ENCODE measurements around the gene RAMP2. TPM values are rescaled to one million over a fixed set of nuclear protein-coding genes. Genes with fewer than 3 reads are reported as not detected.
A peak's percentile ranks its signal among the peaks of the same experiment; 100 is the strongest.

RAMP2 gene
- total and polyA plus RNA-seq, 2 of the 13 experiments (the other 11 are each of a cell fraction or from before 2014, with no cell fraction given), result 1.4 to 5.2 TPM

- TF ChIP-seq, protein P1, sequence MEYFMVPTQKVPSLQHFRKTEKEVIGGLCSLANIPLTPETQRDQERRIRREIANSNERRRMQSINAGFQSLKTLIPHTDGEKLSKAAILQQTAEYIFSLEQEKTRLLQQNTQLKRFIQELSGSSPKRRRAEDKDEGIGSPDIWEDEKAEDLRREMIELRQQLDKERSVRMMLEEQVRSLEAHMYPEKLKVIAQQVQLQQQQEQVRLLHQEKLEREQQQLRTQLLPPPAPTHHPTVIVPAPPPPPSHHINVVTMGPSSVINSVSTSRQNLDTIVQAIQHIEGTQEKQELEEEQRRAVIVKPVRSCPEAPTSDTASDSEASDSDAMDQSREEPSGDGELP (IDR thresholded peaks at IDR 0.05; ENCODE audit: borderline replicate concordance, low read depth), result peak; percentile 97
- TF ChIP-seq ZNF570 (CRISPR knock-in tag; IDR thresholded peaks at IDR 0.05; ENCODE audit: borderline replicate concordance) (no peak), CTCF (CRISPR knock-in tag; IDR thresholded peaks at IDR 0.05) (0 out of 2 replicates have a peak, but pooled peaks have one; percentile 7), DMTF1 (CRISPR knock-in tag; IDR thresholded peaks at IDR 0.05) (no peak), ZNF432 (CRISPR knock-in tag; IDR thresholded peaks at IDR 0.05; ENCODE audit: borderline replicate concordance) (no peak), HOXA3 (CRISPR knock-in tag; IDR thresholded peaks at IDR 0.05) (no peak), TRAFD1 (CRISPR knock-in tag; IDR thresholded peaks at IDR 0.05; ENCODE audit: borderline replicate concordance) (no peak), MAX (IDR thresholded peaks at IDR 0.05) (no peak), ASH2L (IDR thresholded peaks at IDR 0.05; ENCODE audit: insufficient read length, low read depth, low read length) (no peak), ZNF143 (CRISPR knock-in tag; IDR thresholded peaks at IDR 0.05) (no peak), HIVEP1 (CRISPR knock-in tag; IDR thresholded peaks at IDR 0.05) (peak; percentile 58; the same call in 1 of the 2 replicates), ZNF547 (CRISPR knock-in tag; IDR thresholded peaks at IDR 0.05) (no peak), SOX6 (IDR thresholded peaks at IDR 0.05) (no peak), SOX6 (CRISPR knock-in tag; IDR thresholded peaks at IDR 0.05) (peak; percentile 43; the same call in 1 of the 2 replicates), PAWR (CRISPR knock-in tag; IDR thresholded peaks at IDR 0.05; ENCODE audit: borderline replicate concordance) (no peak), PHF21A (CRISPR knock-in tag; IDR thresholded peaks at IDR 0.05) (peak; percentile 43; the same call in 1 of the 2 replicates), ZBTB7A (CRISPR knock-in tag; IDR thresholded peaks at IDR 0.05) (no peak), DMAP1 (CRISPR knock-in tag; IDR thresholded peaks at IDR 0.05) (no peak), ZSCAN25 (CRISPR knock-in tag; IDR thresholded peaks at IDR 0.05) (no peak), PAX8 (CRISPR knock-in tag; IDR thresholded peaks at IDR 0.05; ENCODE audit: borderline replicate concordance) (no peak), ZNF253 (CRISPR knock-in tag; IDR thresholded peaks at IDR 0.05; ENCODE audit: borderline replicate concordance) (no peak), KLF15 (CRISPR knock-in tag; IDR thresholded peaks at IDR 0.05; ENCODE audit: borderline replicate concordance) (no peak)
- TF ChIP-seq, protein P2, sequence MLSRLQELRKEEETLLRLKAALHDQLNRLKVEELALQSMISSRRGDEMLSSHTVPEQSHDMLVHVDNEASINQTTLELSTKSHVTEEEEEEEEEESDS (CRISPR knock-in tag; IDR thresholded peaks at IDR 0.05; ENCODE audit: borderline replicate concordance), result no peak
Measured at GRCh38 chr17:42748908-42749798, 11.9 kb upstream of the RAMP2 start (continued).
